ENCODE measurements around the gene LRR1.

- TF ChIP-seq CTCF (IDR thresholded peaks at IDR 0.05) (no peak), POLR2A (IDR thresholded peaks at IDR 0.05) (no peak)
Observed at GRCh38 chr14:49549446-49549845, 49.3 kb upstream of the LRR1 start.

Measured in Peyer's patch (tissue), 4 donors.